HepG2 (cell line): ENCODE data around the gene PLCB1.

Source experiments
- CTCF ChIP-seq: sonication (generic); formaldehyde crosslinking; IDR thresholded peaks from 2 replicates; pipeline ENCODE4 v1.5.0; 2020; ENCODE audit warnings: mild to moderate bottlenecking, missing genetic modification reagents, moderate library complexity
- PHF8 ChIP-seq: sonication (generic); formaldehyde crosslinking; IDR thresholded peaks from 2 replicates; pipeline ENCODE4 v1.5.0; 2020; ENCODE audit warnings: missing genetic modification reagents
- REST ChIP-seq, 2 experiments: IDR thresholded peaks; 2 replicates each; pipeline ENCODE4 v1.6.1; 2011 to 2012; ENCODE audit warnings: low read length in 2 of 2, borderline replicate concordance in 1 of 2, low read depth in 1 of 2, mild to moderate bottlenecking in 1 of 2, moderate library complexity in 1 of 2
- SMC3 ChIP-seq: IDR thresholded peaks from 2 replicates; pipeline ENCODE4 v1.6.1; 2011; ENCODE audit warnings: low read length, improper control_type of control experiment
- ZNF101 ChIP-seq: sonication (generic); formaldehyde crosslinking; IDR thresholded peaks from 2 replicates; pipeline ENCODE4 v1.4.0; 2020; ENCODE audit warnings: mild to moderate bottlenecking, low read depth, missing genetic modification reagents, borderline replicate concordance
- ZNF704 ChIP-seq: sonication (generic); formaldehyde crosslinking; IDR thresholded peaks from 2 replicates; pipeline ENCODE4 v1.8.1; 2023; ENCODE audit warnings: mild to moderate bottlenecking, inconsistent platforms, moderate library complexity, missing genetic modification reagents, borderline replicate concordance

GRCh38 chr20:8510808-8511207 is 378.7 kb downstream of the PLCB1 start:
- TF ChIP-seq REST (IDR thresholded peaks at IDR 0.05; ENCODE audit: borderline replicate concordance in 1 of 2, low read depth in 1 of 2, low read length in 2 of 2) (no peak), CTCF (CRISPR knock-in tag) (no peak), SMC3 (no peak), ZNF101 (CRISPR knock-in tag) (no peak), ZNF704 (no peak), PHF8 (no peak)
